Muscle layer of duodenum (tissue), 2 donors: ENCODE results near the gene NFE2.

Experiments used
- H3K27ac ChIP-seq: one replicate; pipeline ENCODE4 v1.7.0; 2013; ENCODE audit warnings: mild to moderate bottlenecking, low read length
- H3K27me3 ChIP-seq: one replicate; pipeline ENCODE4 v1.7.0; 2013; ENCODE audit warnings: low read depth, mild to moderate bottlenecking, control low read depth, low read length
- H3K36me3 ChIP-seq, 2 donors: one replicate each; pipeline ENCODE4 v1.7.0; 2013; ENCODE audit warnings: low read length in 2 of 2, control low read depth in 1 of 2, mild to moderate bottlenecking in 1 of 2; ENCODE audit not compliant: insufficient read depth in 2 of 2, control insufficient read depth in 1 of 2
- H3K4me1 ChIP-seq, 2 donors: one replicate each; pipeline ENCODE4 v1.7.0; 2013; ENCODE audit warnings: low read length in 2 of 2, mild to moderate bottlenecking in 2 of 2, control low read depth in 1 of 2, moderate library complexity in 1 of 2; ENCODE audit not compliant: insufficient read depth in 2 of 2, control insufficient read depth in 1 of 2
- H3K4me3 ChIP-seq, 2 donors: one replicate each; pipeline ENCODE4 v1.7.0; 2013; ENCODE audit warnings: low read length in 2 of 2, low read depth in 1 of 2, mild to moderate bottlenecking in 1 of 2
- H3K9me3 ChIP-seq, 2 donors: one replicate each; pipeline ENCODE4 v1.7.0; 2013; ENCODE audit warnings: low read length in 2 of 2, control low read depth in 1 of 2, mild to moderate bottlenecking in 1 of 2; ENCODE audit not compliant: control insufficient read depth in 1 of 2
- donor health status: healthy.

The NFE2 gene

DNA sequence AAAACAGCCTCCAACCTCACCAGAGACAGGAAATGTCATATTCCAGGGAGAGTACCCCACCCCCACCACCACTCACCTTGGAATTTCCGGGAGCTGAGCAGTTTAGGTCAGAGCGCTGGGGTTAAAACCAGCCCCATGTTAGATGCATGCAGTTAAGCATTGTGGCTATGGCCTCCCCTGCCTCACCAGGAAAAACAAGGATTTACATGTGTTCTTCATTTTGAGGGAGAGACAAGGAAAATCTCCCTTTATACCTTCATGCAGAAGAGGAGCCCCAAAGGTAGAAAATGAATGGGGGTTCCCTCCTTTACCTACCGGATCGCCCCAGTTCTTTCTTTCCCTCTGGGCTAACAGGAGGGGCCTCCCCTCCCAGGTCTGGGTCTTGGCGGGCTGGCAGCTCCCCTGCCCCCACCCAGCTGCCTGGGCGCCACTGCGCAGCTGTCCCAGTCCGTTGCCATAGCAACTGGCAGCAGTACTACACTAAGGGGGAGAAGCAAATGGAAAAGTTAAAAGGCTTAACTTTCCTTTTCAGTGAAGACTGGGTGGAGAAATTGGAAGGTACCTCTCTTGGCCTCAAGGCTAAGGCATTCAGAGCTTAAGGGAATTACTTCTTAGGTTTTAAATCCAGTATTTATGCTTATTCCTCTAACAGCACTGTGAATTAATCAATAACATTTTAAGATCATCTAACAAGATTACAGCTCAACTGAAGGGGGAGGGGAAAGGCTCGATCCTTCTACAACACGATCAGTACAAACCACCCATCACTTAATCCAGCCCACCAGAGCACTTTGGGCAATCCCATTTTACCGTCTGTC is 41.4 kb downstream of the NFE2 start:
- peaks cover 8 to 18% of the 10 kb centered on the region in 2 donors for H3K4me1 ChIP-seq
- H3K27me3 ChIP-seq = no peaks in the 10 kb centered on the region
- peak overlapping the region; percentile 57 to 65 for H3K4me3 ChIP-seq

DNA sequence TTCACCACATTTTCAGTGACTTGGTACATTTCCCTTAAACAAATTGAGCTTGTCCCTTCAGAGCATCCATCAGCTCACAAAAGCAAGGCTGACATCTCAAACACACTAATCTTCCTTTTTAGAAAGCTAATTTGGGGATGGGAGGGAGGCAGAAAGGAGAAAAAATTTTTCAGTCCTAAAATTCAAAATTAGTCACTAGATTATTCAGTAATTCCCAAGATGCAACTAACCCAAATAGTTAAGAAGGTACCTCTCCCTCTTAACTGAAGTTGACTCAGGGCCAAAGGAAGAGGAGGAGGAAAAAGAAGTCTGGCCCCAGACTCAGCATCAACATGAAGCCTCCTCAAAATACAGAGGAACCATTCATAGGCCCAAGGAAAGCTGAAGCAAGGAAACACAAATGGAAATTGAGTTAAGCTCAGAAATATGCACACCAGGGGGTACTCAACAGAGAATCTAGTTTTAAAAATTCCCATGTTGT is 42.6 kb downstream of the NFE2 start:
- peaks cover 8 to 18% of the 10 kb centered on the region in 2 donors for H3K4me1 ChIP-seq
- H3K27me3 ChIP-seq = no peaks in the 10 kb centered on the region
- peaks cover 15 to 38% of the 10 kb centered on the region in 2 donors for H3K36me3 ChIP-seq
- H3K9me3 ChIP-seq = no peaks in the 10 kb centered on the region
- H3K27ac ChIP-seq = peak overlapping the region; percentile 84
- no peak overlapping the region for H3K4me3 ChIP-seq

More for the DNA sequence above, 41.4 kb downstream of the NFE2 start:
- H3K27ac ChIP-seq = peak overlapping the region; percentile 84
- no peaks in the 10 kb centered on the region for H3K9me3 ChIP-seq
- peaks cover 15 to 29% of the 10 kb centered on the region in 2 donors for H3K36me3 ChIP-seq

DNA sequence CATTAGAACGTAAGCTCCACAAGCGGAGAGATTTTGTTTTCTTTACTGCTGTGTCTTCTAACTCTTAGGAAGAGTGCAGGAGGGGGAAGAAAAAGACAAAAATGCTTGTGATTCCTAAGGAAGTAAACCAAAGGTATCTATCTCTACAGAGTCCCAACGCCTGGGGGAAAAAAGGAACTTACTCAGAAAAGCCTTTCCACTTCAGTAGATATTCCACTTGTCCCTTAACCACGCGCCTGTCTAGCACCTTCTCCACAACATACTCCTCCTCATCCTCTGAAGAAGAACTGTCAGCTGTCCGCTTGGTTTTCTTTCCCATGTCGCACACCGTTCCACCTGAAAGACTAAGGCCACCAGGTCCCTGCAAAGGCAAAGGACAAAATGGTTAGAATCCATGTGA is 43.5 kb downstream of the NFE2 start:
- no peaks in the 10 kb centered on the region for H3K9me3 ChIP-seq
- H3K4me3 ChIP-seq = no peak overlapping the region
- no peaks in the 10 kb centered on the region for H3K27me3 ChIP-seq
- peaks cover 15 to 38% of the 10 kb centered on the region in 2 donors for H3K36me3 ChIP-seq
- no peak overlapping the region for H3K27ac ChIP-seq
- peaks cover 8 to 18% of the 10 kb centered on the region in 2 donors for H3K4me1 ChIP-seq

DNA sequence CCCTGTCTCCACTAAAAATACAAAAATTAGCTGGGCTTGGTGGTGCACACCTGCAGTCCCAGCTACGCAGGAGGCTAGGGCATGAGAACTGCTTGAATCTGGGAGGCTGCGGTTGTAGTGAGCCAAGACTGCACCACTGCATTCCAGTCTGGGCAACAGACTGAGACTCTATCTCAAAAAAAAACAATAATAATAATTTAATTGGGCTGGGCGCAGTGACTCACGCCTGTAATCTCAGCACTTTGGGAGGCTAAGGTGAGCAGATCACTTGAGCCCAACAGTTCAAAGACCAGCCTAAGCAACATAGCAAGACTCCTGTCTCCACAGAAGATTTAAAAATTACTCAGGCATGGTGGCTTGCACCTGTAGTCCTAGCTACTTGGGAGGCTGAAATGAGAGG is 47.6 kb downstream of the NFE2 start:
- Histone ChIP-seq H3K4me3 (no peak overlapping the region), H3K4me1 (peaks cover under 1 to 5% of the 10 kb centered on the region in 2 donors), H3K27ac (no peak overlapping the region), H3K27me3 (no peaks in the 10 kb centered on the region), H3K36me3 (peaks cover 15 to 36% of the 10 kb centered on the region in 2 donors), H3K9me3 (no peaks in the 10 kb centered on the region)

DNA sequence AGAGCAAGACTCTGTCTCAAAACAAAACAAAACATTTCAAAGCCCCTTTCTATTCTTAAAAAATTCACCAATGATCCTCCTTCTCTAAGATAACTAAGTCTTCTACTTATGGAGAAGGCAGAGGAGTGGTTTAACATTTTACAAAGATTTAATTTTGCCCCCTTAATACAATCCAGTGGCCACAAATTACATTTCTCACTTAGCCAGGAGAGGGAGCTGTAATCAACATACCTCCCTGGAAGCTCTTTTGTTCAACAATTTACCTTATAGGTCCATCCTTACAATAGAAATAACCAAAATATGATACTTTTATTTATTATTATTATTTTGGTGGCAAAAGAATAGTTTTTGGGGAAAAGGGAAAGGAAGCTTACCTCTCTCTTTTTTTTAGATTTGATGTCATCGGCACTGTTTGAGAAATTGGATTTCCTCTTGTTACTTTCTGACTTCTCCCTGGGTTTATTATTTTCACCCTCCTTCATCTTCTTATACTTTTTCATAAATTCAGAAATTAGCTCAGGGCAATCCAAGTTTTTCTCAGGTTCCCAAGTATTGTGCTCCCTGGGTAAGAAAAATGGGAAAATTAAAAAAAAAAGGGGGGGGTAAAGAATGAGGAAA is 49.0 kb downstream of the NFE2 start:
- Histone ChIP-seq H3K4me3 (no peak overlapping the region), H3K36me3 (peaks cover 10 to 34% of the 10 kb centered on the region in 2 donors), H3K9me3 (no peaks in the 10 kb centered on the region), H3K4me1 (peaks cover 0 to 5% of the 10 kb centered on the region in 2 donors), H3K27ac (no peak overlapping the region), H3K27me3 (no peaks in the 10 kb centered on the region)

DNA sequence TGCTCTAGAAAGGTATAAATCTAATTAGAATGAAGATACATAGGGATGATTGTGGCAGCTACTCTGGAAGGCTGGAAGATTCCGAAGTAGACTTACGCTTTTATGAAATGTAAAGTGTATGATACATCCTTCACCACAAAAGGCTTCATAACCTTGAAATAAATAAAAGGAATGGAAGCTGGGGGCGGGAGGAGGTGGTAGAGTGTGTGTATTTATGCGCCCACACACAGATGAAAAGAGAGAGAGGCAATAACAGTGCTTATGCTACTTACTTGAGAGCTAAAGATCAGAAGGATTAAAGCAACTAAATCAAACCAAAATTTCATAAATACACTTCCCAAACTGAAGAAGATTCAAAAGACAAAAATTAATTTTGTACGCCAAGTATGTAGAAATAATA is 51.3 kb downstream of the NFE2 start:
- Histone ChIP-seq H3K27me3 (no peaks in the 10 kb centered on the region), H3K4me3 (no peak overlapping the region), H3K4me1 (peaks cover 0 to 12% of the 10 kb centered on the region in 2 donors), H3K9me3 (no peaks in the 10 kb centered on the region), H3K36me3 (peaks cover 3 to 21% of the 10 kb centered on the region in 2 donors), H3K27ac (no peak overlapping the region)

DNA sequence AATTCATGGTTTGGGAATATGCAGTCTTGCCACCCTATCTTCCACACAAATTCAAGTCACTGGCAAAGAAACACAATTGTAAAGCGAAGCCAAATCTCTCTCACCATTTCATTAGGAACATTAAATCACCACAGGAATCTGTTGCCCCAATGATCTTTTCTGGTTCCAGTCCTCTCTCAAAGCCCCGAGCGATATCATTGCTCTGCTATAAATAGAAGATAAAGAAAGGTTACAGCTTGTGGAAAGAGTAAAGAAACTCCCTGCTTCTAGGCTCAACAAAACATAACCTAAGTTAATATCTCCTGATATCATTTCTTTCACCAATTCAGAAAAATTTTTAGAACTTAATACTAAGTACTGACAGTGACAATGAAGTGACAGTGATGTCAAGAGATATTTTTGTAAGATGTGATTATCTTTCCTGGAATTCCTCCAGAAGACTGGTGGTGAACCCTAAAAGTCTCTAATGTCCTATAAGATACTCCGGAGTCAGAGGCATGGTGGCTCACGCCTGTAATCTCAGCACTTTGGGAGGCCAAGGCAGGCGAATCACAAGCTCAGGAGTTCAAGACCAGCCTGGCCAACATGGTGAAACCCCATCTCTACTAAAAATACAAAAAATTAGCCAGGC is 54.7 kb downstream of the NFE2 start:
- Histone ChIP-seq H3K36me3 (peaks cover 12 to 20% of the 10 kb centered on the region in 2 donors), H3K4me3 (no peak overlapping the region)

More for the DNA sequence above, 54.7 kb downstream of the NFE2 start:
- Histone ChIP-seq H3K4me1 (peaks cover 0 to 12% of the 10 kb centered on the region in 2 donors), H3K27ac (no peak overlapping the region), H3K27me3 (no peaks in the 10 kb centered on the region), H3K9me3 (no peaks in the 10 kb centered on the region)
